Natural killer cell (primary cell): ENCODE results near the gene C1GALT1C1. TPM values are rescaled to one million over a fixed set of nuclear protein-coding genes. Genes with fewer than 3 reads are reported as not detected.

Experiments
- ATAC-seq, 3 donors: fragments of 150-1000 bp in 2 of 3; fragments of 200-7000 bp in 1 of 3; cut with Tn5 transposase; 1 replicate in 1 of 3; 2 replicates in 2 of 3; pipeline ENCODE4 v1.10.0; 2021; ENCODE audit warnings: mild to moderate bottlenecking in 2 of 3, moderate library complexity in 2 of 3
- DNase-seq, 2 donors: peaks; one replicate each; pipeline versions ENCODE4 v3.0.0 to v3.0.0-alpha.2; 2013 to 2021; ENCODE audit warnings: mixed read lengths in 1 of 2
- H3K27ac ChIP-seq: one replicate; pipeline ENCODE4 v1.5.1; 2013; ENCODE audit warnings: mild to moderate bottlenecking, low read length
- H3K27me3 ChIP-seq: one replicate; pipeline ENCODE4 v1.6.1; 2013; ENCODE audit warnings: low read length; ENCODE audit not compliant: control insufficient read depth, insufficient read depth
- H3K36me3 ChIP-seq: one replicate; pipeline ENCODE4 v1.6.1; 2013; ENCODE audit warnings: low read length; ENCODE audit not compliant: control insufficient read depth, insufficient read depth
- H3K4me1 ChIP-seq: one replicate; pipeline ENCODE4 v1.6.1; 2013; ENCODE audit warnings: low read length; ENCODE audit not compliant: control insufficient read depth, insufficient read depth
- H3K4me3 ChIP-seq: one replicate; pipeline ENCODE4 v1.5.1; 2013; ENCODE audit warnings: low read length
- H3K9me3 ChIP-seq: one replicate; pipeline ENCODE4 v1.6.1; 2013; ENCODE audit warnings: low read length; ENCODE audit not compliant: control insufficient read depth, insufficient read depth
- H3K27ac Mint-ChIP-seq, 2 donors: one replicate each; pipeline ENCODE4 v1.8.0; 2022; ENCODE audit warnings: mild to moderate bottlenecking in 2 of 2, mixed read lengths in 2 of 2, moderate library complexity in 1 of 2
- H3K27me3 Mint-ChIP-seq, 2 donors: one replicate each; pipeline ENCODE4 v1.8.0; 2022; ENCODE audit warnings: low read depth in 2 of 2, mixed read lengths in 2 of 2
- H3K36me3 Mint-ChIP-seq: one replicate; pipeline ENCODE4 v1.8.0; 2022; ENCODE audit warnings: mixed read lengths
- H3K4me1 Mint-ChIP-seq, 2 donors: one replicate each; pipeline ENCODE4 v1.8.0; 2022; ENCODE audit warnings: mixed read lengths in 2 of 2
- H3K4me3 Mint-ChIP-seq: one replicate; pipeline ENCODE4 v1.8.0; 2022; ENCODE audit warnings: mild to moderate bottlenecking, moderate library complexity, mixed read lengths
- H3K9me3 Mint-ChIP-seq, 2 donors: one replicate each; pipeline ENCODE4 v1.8.0; 2022; ENCODE audit warnings: mixed read lengths in 2 of 2
- WGBS: methylation state at CpG from one replicate; pipeline ENCODE4 v1.1.7; 2013; ENCODE audit warnings: missing lambda C conversion rate; ENCODE audit not compliant: insufficient coverage; 5-methylcytosine and 5-hydroxymethylcytosine counted together
- intact Hi-C: fragments of 100-400 bp; cut with micrococcal nuclease; formaldehyde crosslinking; loops from one replicate; pipeline ENCODE4 v1.14.2; 2022
- total RNA-seq, 4 donors: library from RNA; stranded (reverse); fragments of 120-200 nt in 1 of 4; gene quantifications; one replicate each; pipeline versions ENCODE4 v1.2.3 to v1.2.4, GENCODE V29; 2013 to 2022
- TF ChIP-seq, protein P1 (sequence below): fragments of 200-600 bp; IDR thresholded peaks from one replicate; pipeline ENCODE4 v1.8.0; 2022; ENCODE audit warnings: antibody characterized with exemption

C1GALT1C1 gene
- total RNA-seq, 3 donors from 2014 or later (not counting 1 experiment from before 2014, with no cell fraction given) = 6.2 to 9.7 (median 6.7) TPM

GRCh38 chrX:120617996-120618630 lies 11.7 kb downstream of the C1GALT1C1 start:
- Mint-ChIP-seq H3K36me3 (no peaks in the 10 kb centered on the region), H3K27me3 (no peaks in the 10 kb centered on the region), H3K4me1 (no peaks in the 10 kb centered on the region), H3K9me3 (no peaks in the 10 kb centered on the region), H3K4me3 (no peak overlapping the region), H3K27ac (no peak overlapping the region)
- no peak for DNase-seq
- 77% methylated on average over 4 of the region's 5 CpGs for WGBS
- TF ChIP-seq, protein P1, sequence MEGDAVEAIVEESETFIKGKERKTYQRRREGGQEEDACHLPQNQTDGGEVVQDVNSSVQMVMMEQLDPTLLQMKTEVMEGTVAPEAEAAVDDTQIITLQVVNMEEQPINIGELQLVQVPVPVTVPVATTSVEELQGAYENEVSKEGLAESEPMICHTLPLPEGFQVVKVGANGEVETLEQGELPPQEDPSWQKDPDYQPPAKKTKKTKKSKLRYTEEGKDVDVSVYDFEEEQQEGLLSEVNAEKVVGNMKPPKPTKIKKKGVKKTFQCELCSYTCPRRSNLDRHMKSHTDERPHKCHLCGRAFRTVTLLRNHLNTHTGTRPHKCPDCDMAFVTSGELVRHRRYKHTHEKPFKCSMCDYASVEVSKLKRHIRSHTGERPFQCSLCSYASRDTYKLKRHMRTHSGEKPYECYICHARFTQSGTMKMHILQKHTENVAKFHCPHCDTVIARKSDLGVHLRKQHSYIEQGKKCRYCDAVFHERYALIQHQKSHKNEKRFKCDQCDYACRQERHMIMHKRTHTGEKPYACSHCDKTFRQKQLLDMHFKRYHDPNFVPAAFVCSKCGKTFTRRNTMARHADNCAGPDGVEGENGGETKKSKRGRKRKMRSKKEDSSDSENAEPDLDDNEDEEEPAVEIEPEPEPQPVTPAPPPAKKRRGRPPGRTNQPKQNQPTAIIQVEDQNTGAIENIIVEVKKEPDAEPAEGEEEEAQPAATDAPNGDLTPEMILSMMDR = no peak
- ATAC-seq = no peak
- H3K4me1 ChIP-seq = no peaks in the 10 kb centered on the region
- H3K4me3 ChIP-seq = no peak overlapping the region
- no peak overlapping the region for H3K27ac ChIP-seq
- intact Hi-C loops = no loop called here
- peaks cover 12% of the 10 kb centered on the region for H3K36me3 ChIP-seq
- H3K9me3 ChIP-seq = no peaks in the 10 kb centered on the region
- no peaks in the 10 kb centered on the region for H3K27me3 ChIP-seq

DNA sequence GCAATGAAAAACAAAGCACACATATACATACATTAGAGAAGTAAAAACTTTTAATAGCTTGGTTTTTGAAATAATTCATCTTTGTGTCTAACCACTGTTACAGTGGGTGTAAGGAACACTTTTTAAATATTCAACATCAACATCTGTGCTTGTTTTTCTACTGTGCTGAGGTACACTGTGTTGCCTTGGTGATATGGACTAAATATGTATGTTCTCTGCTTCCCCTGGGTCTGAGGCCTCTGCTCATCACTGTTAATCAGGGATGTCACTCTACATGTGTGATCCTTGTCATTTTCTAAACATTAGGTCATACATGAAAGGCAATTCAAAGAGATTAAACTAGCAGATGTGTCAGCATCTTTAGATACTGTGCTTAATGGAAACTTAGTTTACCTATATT lies 15.0 kb downstream of the C1GALT1C1 start:
- Histone ChIP-seq H3K4me1 (no peaks in the 10 kb centered on the region), H3K9me3 (no peaks in the 10 kb centered on the region), H3K27ac (no peak overlapping the region), H3K27me3 (no peaks in the 10 kb centered on the region), H3K36me3 (peaks cover 15% of the 10 kb centered on the region), H3K4me3 (no peak overlapping the region)
- Mint-ChIP-seq H3K9me3 (no peaks in the 10 kb centered on the region), H3K4me3 (no peak overlapping the region), H3K36me3 (peaks cover 6% of the 10 kb centered on the region), H3K27me3 (no peaks in the 10 kb centered on the region), H3K4me1 (no peaks in the 10 kb centered on the region), H3K27ac (no peak overlapping the region)
- ATAC-seq = no peak
- TF ChIP-seq, protein P1 = no peak
- intact Hi-C loops = no loop called here
- DNase-seq = no peak

GRCh38 chrX:120612086-120612485 lies 17.8 kb downstream of the C1GALT1C1 start:
- no peaks in the 10 kb centered on the region for H3K9me3 ChIP-seq
- no peaks in the 10 kb centered on the region for H3K27me3 ChIP-seq
- H3K27me3 Mint-ChIP-seq = no peaks in the 10 kb centered on the region
- WGBS = no CpG with 5 or more reads among the region's 1 CpG
- H3K36me3 ChIP-seq = peaks cover 12% of the 10 kb centered on the region
- peaks cover 6% of the 10 kb centered on the region for H3K36me3 Mint-ChIP-seq
- H3K27ac ChIP-seq = no peak overlapping the region
- no peak overlapping the region for H3K27ac Mint-ChIP-seq
- no peak overlapping the region for H3K4me3 Mint-ChIP-seq
- no peaks in the 10 kb centered on the region for H3K4me1 ChIP-seq
- no peaks in the 10 kb centered on the region for H3K9me3 Mint-ChIP-seq
- ATAC-seq (no peak), DNase-seq (no peak)
- no peak overlapping the region for H3K4me3 ChIP-seq
- no peaks in the 10 kb centered on the region for H3K4me1 Mint-ChIP-seq
- intact Hi-C loops = no loop called here
- TF ChIP-seq, protein P1 = no peak

DNA sequence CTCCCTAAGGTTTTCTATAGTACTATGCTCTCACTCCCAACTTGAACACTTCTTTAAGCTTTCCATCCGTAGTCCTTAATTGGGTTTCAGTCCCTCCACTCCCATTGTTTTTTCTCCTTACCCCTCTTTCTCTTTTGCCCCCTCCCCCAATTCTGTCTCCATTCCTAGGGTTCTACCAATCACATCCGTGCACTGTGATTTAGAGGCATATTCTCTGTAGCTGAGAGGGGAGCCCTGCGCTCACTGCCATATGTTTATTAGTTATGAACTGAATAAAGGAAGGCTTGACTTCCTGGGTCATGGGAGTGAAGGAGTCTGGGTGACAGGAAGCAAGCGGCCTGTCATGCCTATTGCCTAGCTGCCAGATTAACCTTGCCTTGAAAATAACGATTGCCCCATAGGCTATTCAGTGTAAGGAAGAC lies 25.5 kb downstream of the C1GALT1C1 start:
- Histone ChIP-seq H3K36me3 (no peaks in the 10 kb centered on the region), H3K27me3 (no peaks in the 10 kb centered on the region), H3K27ac (peak overlapping the region; percentile 87), H3K4me3 (peak overlapping the region; percentile 78), H3K4me1 (peaks cover 4% of the 10 kb centered on the region), H3K9me3 (no peaks in the 10 kb centered on the region)
- no peaks in the 10 kb centered on the region for H3K36me3 Mint-ChIP-seq
- ATAC-seq (peak; percentile 50 to 76 (median 57)), DNase-seq (peak; percentile 15 to 68)
- H3K4me1 Mint-ChIP-seq = peaks cover 10 to 15% of the 10 kb centered on the region in 2 donors
- no peaks in the 10 kb centered on the region for H3K27me3 Mint-ChIP-seq
- no peaks in the 10 kb centered on the region for H3K9me3 Mint-ChIP-seq
- peak overlapping the region; percentile 94 for H3K4me3 Mint-ChIP-seq
- H3K27ac Mint-ChIP-seq = peak overlapping the region; percentile 91 to 99
- intact Hi-C loops = loop anchor here (1.0 kb wide), 1 partner anchor 26 kb away; the partner anchor contains the start of gene C1GALT1C1
- TF ChIP-seq, protein P1 = no peak
- 0% methylated on average over 4 of the region's 5 CpGs for WGBS
